Hepatocyte (in vitro differentiated cells): ENCODE measurements around the gene EXTL1. TPM values are rescaled to one million over a fixed set of nuclear protein-coding genes. Genes with fewer than 3 reads are reported as not detected.
A peak's percentile ranks its signal among the peaks of the same experiment; 100 is the strongest.

Experiments
- DNase-seq: peaks from one replicate; pipeline ENCODE4 v3.0.0-alpha.2; 2016; ENCODE audit warnings: low spot score
- H2AFZ ChIP-seq: fragments of 200-600 bp; sonication (generic); 2 replicates; pipeline ENCODE4 v1.6.0; 2016; ENCODE audit warnings: antibody characterized with exemption, mild to moderate bottlenecking
- H3K27ac ChIP-seq: fragments of 200-600 bp; sonication (generic); 2 replicates; pipeline ENCODE4 v1.5.1; 2016; ENCODE audit warnings: mild to moderate bottlenecking
- H3K27me3 ChIP-seq: fragments of 200-600 bp; sonication (generic); 2 replicates; pipeline ENCODE4 v1.6.1; 2016
- H3K36me3 ChIP-seq: fragments of 200-600 bp; sonication (generic); replicated peaks from 2 replicates; pipeline ENCODE4 v1.5.1; 2016; ENCODE audit warnings: low read depth; ENCODE audit not compliant: insufficient read depth
- H3K4me1 ChIP-seq: fragments of 200-600 bp; sonication (generic); 2 replicates; pipeline ENCODE4 v1.5.1; 2016; ENCODE audit warnings: mild to moderate bottlenecking, moderate library complexity; ENCODE audit not compliant: insufficient read depth
- H3K4me2 ChIP-seq: fragments of 200-600 bp; sonication (generic); 2 replicates; pipeline ENCODE4 v1.6.0; 2016
- H3K4me3 ChIP-seq: fragments of 200-600 bp; sonication (generic); 2 replicates; pipeline ENCODE4 v1.5.1; 2016; ENCODE audit warnings: mild to moderate bottlenecking
- H3K79me2 ChIP-seq: fragments of 200-600 bp; sonication (generic); 2 replicates; pipeline ENCODE4 v1.6.0; 2017; ENCODE audit warnings: mild to moderate bottlenecking
- H3K9me2 ChIP-seq: fragments of 200-600 bp; sonication (generic); replicated peaks from 2 replicates; pipeline ENCODE4 v1.6.0; 2017; ENCODE audit warnings: mild to moderate bottlenecking; ENCODE audit not compliant: insufficient read depth
- H3K9me3 ChIP-seq: fragments of 200-600 bp; sonication (generic); 2 replicates; pipeline ENCODE4 v1.5.1; 2016; ENCODE audit warnings: low read depth, mild to moderate bottlenecking
- H4K20me1 ChIP-seq: fragments of 200-600 bp; sonication (generic); 2 replicates; pipeline ENCODE4 v1.6.0; 2016; ENCODE audit warnings: mild to moderate bottlenecking; ENCODE audit not compliant: insufficient read depth, poor library complexity, severe bottlenecking
- CTCF ChIP-seq: fragments of 200-600 bp; sonication (generic); IDR thresholded peaks from 2 replicates; pipeline ENCODE4 v1.5.1; 2016; ENCODE audit warnings: antibody characterized with exemption, mild to moderate bottlenecking; ENCODE audit not compliant: poor library complexity
- EZH2 ChIP-seq: fragments of 200-600 bp; sonication (generic); IDR thresholded peaks from 2 replicates; pipeline ENCODE4 v1.6.1; 2016; ENCODE audit warnings: antibody characterized with exemption, mild to moderate bottlenecking, borderline replicate concordance
- EZH2phosphoT487 ChIP-seq: fragments of 200-600 bp; sonication (generic); IDR thresholded peaks from one replicate; pipeline ENCODE4 v1.6.1; 2018; ENCODE audit warnings: antibody characterized with exemption, mild to moderate bottlenecking, low read depth, moderate library complexity; ENCODE audit not compliant: unreplicated experiment, severe bottlenecking
- WGBS: methylation state at CpG from one replicate; pipeline ENCODE4 v1.1.6; 2016; ENCODE audit warnings: low lambda C conversion rate; ENCODE audit errors: missing lambda C conversion rate; 5-methylcytosine and 5-hydroxymethylcytosine counted together
- polyA plus RNA-seq: library from polyadenylated mRNA; unstranded; fragments of >200 nt; fragmentation: Nextera tagmentation; extraction: Ambion mirVana; gene quantifications from 2 replicates; pipeline ENCODE4 v1.2.1, GENCODE V29; 2016
- total RNA-seq: library from RNA; depleted of rRNA; stranded (reverse); fragments of >200 nt; gene quantifications from 2 replicates; pipeline ENCODE4 v1.2.3, GENCODE V29; 2014

The EXTL1 gene
- total and polyA plus RNA-seq, 2 experiments from 2014 or later = 0.17 to 1.3 TPM

- Histone ChIP-seq H3K9me3 (no peaks in the 10 kb centered on the region), H3K9me2 (no peaks in the 10 kb centered on the region), H3K79me2 (no peaks in the 10 kb centered on the region), H3K4me1 (no peaks in the 10 kb centered on the region), H2AFZ (no peak overlapping the region), H3K27me3 (no peaks in the 10 kb centered on the region), H3K4me2 (no peak overlapping the region), H4K20me1 (no peaks in the 10 kb centered on the region), H3K36me3 (no peaks in the 10 kb centered on the region), H3K4me3 (no peak overlapping the region), H3K27ac (no peak overlapping the region)
- TF ChIP-seq EZH2phosphoT487 = no peak
- no peak for TF ChIP-seq CTCF
- no peak for TF ChIP-seq EZH2
- WGBS = 72% methylated on average over 8 of the region's 8 CpGs
- DNase-seq = no peak
Observed at GRCh38 chr1:26019641-26020315, 1.8 kb upstream of the EXTL1 start.

- Histone ChIP-seq H3K4me2 (no peak overlapping the region), H3K27ac (no peak overlapping the region), H4K20me1 (no peaks in the 10 kb centered on the region), H3K79me2 (no peaks in the 10 kb centered on the region), H3K9me3 (no peaks in the 10 kb centered on the region), H3K9me2 (no peaks in the 10 kb centered on the region), H3K36me3 (no peaks in the 10 kb centered on the region), H3K4me3 (no peak overlapping the region), H3K27me3 (no peaks in the 10 kb centered on the region), H3K4me1 (no peaks in the 10 kb centered on the region), H2AFZ (no peak overlapping the region)
- TF ChIP-seq EZH2phosphoT487 = no peak
- TF ChIP-seq CTCF = no peak
- TF ChIP-seq EZH2 = no peak
- WGBS = 72% methylated on average over 6 of the region's 6 CpGs
- DNase-seq = no peak
Observed at GRCh38 chr1:26020330-26020768, 1.2 kb upstream of the EXTL1 start.

- no peaks in the 10 kb centered on the region for H4K20me1 ChIP-seq
- TF ChIP-seq EZH2 (no peak), EZH2phosphoT487 (no peak), CTCF (no peak)
- H3K4me3 ChIP-seq = no peak overlapping the region
- WGBS = 82% methylated on average over 6 of the region's 6 CpGs
- no peaks in the 10 kb centered on the region for H3K9me3 ChIP-seq
- H3K79me2 ChIP-seq = no peaks in the 10 kb centered on the region
- H3K27ac ChIP-seq = no peak overlapping the region
- no peaks in the 10 kb centered on the region for H3K27me3 ChIP-seq
- no peaks in the 10 kb centered on the region for H3K4me1 ChIP-seq
- H2AFZ ChIP-seq = no peak overlapping the region
- no peaks in the 10 kb centered on the region for H3K9me2 ChIP-seq
- H3K36me3 ChIP-seq = no peaks in the 10 kb centered on the region
- no peak for DNase-seq
- peak overlapping the region; percentile 75 for H3K4me2 ChIP-seq
Observed at GRCh38 chr1:26020941-26021646, 481 bp upstream of the EXTL1 start.
